Daoy (cell line): ENCODE data around the gene HAVCR2. TPM values are rescaled to one million over a fixed set of nuclear protein-coding genes. Genes with fewer than 3 reads are reported as not detected.

Experiments used
- DNase-seq: peaks from one replicate; pipeline ENCODE4 v3.0.0-alpha.2; 2015; ENCODE audit warnings: low read depth
- total RNA-seq: library from RNA; depleted of rRNA; stranded (reverse); fragments of >200 nt; shearing (Covaris generic); gene quantifications from 2 replicates; pipeline ENCODE4 v1.2.3, GENCODE V29; 2014; rRNA removed

The HAVCR2 gene
- total RNA-seq, 1 experiment from 2014 or later = 0.97 TPM

- no peak for DNase-seq
These were observed 63.2 kb downstream of the HAVCR2 start for GRCh38 chr5:157045601-157046000.

- DNase-seq = peak; percentile 41
These were observed 70.2 kb downstream of the HAVCR2 start for GRCh38 chr5:157038568-157039187.

Other genes with a start within 250 kb of the HAVCR2 start
- not detected in 2 replicates for gene TIMD4, start 145.8 kb downstream of the HAVCR2 start, total RNA-seq
- not detected in 2 replicates for gene HAVCR1, start 49.9 kb downstream of the HAVCR2 start, total RNA-seq
- gene MED7, start 33.8 kb upstream of the HAVCR2 start, total RNA-seq = 16.1 and 22.9 TPM in 2 replicates
- not detected in 2 replicates for gene GARIN3, start 57.2 kb upstream of the HAVCR2 start, total RNA-seq
- not detected in 2 replicates for gene ITK, start 71.8 kb upstream of the HAVCR2 start, total RNA-seq
- gene CYFIP2, start 157.1 kb upstream of the HAVCR2 start, total RNA-seq = 7.6 and 8.5 TPM in 2 replicates